ENCODE results near the gene HHEX.
A peak's percentile ranks its signal among the peaks of the same experiment; 100 is the strongest.
"Not testable (repeated sequence)": the region's sequence is repeated elsewhere in the genome, so short reads cannot be mapped to it uniquely, and the experiment has no call there.

The HHEX gene

GRCh38 chr10:92689663-92690210 lies at the start of gene HHEX:
TSS of gene HHEX (plus strand) at chr10:92689955. CDS start at chr10:92689987, 32 bp downstream.
- no peak for DNase-seq (ENCODE audit: low read depth in 2 of 2)

GRCh38 chr10:92640107-92640506 lies 49.6 kb upstream of the HHEX start:
- DNase-seq (ENCODE audit: low read depth in 2 of 2) = no peak

GRCh38 chr10:92641492-92641891 lies 48.3 kb upstream of the HHEX start:
- DNase-seq (ENCODE audit: low read depth in 2 of 2) = no peak

GRCh38 chr10:92644921-92645320 lies 44.8 kb upstream of the HHEX start:
- DNase-seq (ENCODE audit: low read depth in 2 of 2) = no peak

- not testable (repeated sequence) for DNase-seq (ENCODE audit: low read depth in 2 of 2)
Observed at GRCh38 chr10:92650864-92651263, 38.9 kb upstream of the HHEX start.

GRCh38 chr10:92655426-92655825 lies 34.3 kb upstream of the HHEX start:
- no peak for DNase-seq (ENCODE audit: low read depth in 2 of 2)

- no peak for DNase-seq (ENCODE audit: low read depth in 2 of 2)
Observed at GRCh38 chr10:92656266-92656961, 33.3 kb upstream of the HHEX start.

- DNase-seq (ENCODE audit: low read depth in 2 of 2) = no peak
Observed at GRCh38 chr10:92657024-92657423, 32.7 kb upstream of the HHEX start.

- DNase-seq (ENCODE audit: low read depth in 2 of 2) = no peak
Observed at GRCh38 chr10:92662848-92663247, 26.9 kb upstream of the HHEX start.

- no peak for DNase-seq (ENCODE audit: low read depth in 2 of 2)
Observed at GRCh38 chr10:92664322-92664721, 25.4 kb upstream of the HHEX start.

- no peak for DNase-seq (ENCODE audit: low read depth in 2 of 2)
Observed at GRCh38 chr10:92667078-92667477, 22.7 kb upstream of the HHEX start.

GRCh38 chr10:92677708-92678107 lies 12.0 kb upstream of the HHEX start:
- no peak for DNase-seq (ENCODE audit: low read depth in 2 of 2)

- DNase-seq (ENCODE audit: low read depth in 2 of 2) = no peak
Observed at GRCh38 chr10:92678206-92678605, 11.5 kb upstream of the HHEX start.

GRCh38 chr10:92681306-92681834 lies 8.4 kb upstream of the HHEX start:
- DNase-seq (ENCODE audit: low read depth in 2 of 2) = no peak

- no peak for DNase-seq (ENCODE audit: low read depth in 2 of 2)
Observed at GRCh38 chr10:92688573-92688926, 1.2 kb upstream of the HHEX start.

- no peak for DNase-seq (ENCODE audit: low read depth in 2 of 2)
Observed at GRCh38 chr10:92688927-92689662, 660 bp upstream of the HHEX start.

- peak; percentile 12 to 45 for DNase-seq (ENCODE audit: low read depth in 2 of 2)
Observed at GRCh38 chr10:92690211-92690914, 608 bp downstream of the HHEX start.

GRCh38 chr10:92690915-92691590 lies 1.3 kb downstream of the HHEX start:
- no peak for DNase-seq (ENCODE audit: low read depth in 2 of 2)

GRCh38 chr10:92691591-92692079 lies 1.9 kb downstream of the HHEX start:
- DNase-seq (ENCODE audit: low read depth in 2 of 2) = no peak

- DNase-seq (ENCODE audit: low read depth in 2 of 2) = no peak
Observed at GRCh38 chr10:92692080-92692671, 2.4 kb downstream of the HHEX start.

Measured in activated CD4-positive, alpha-beta T cell treated with anti-CD3 and anti-CD28 coated beads for 24 hours (primary cell).